Dermis microvascular lymphatic vessel endothelial cell (primary cell): ENCODE data around the gene DAD1. TPM values are rescaled to one million over a fixed set of nuclear protein-coding genes. Genes with fewer than 3 reads are reported as not detected.
"Not testable (repeated sequence)": the region's sequence is repeated elsewhere in the genome, so short reads cannot be mapped to it uniquely, and the experiment has no call there.

Experiments used
- DNase-seq, 2 donors: peaks; one replicate each; pipeline versions ENCODE4 v3.0.0 to v3.0.0-alpha.2; 2010; ENCODE audit warnings: low read depth in 2 of 2
- total RNA-seq: library from RNA; depleted of rRNA; stranded (reverse); fragments of >200 nt; gene quantifications from 2 replicates; pipeline ENCODE4 v1.2.1, GENCODE V29; 2014

DAD1 gene
- total RNA-seq, 1 donor from 2014 or later = 301 TPM

DNA sequence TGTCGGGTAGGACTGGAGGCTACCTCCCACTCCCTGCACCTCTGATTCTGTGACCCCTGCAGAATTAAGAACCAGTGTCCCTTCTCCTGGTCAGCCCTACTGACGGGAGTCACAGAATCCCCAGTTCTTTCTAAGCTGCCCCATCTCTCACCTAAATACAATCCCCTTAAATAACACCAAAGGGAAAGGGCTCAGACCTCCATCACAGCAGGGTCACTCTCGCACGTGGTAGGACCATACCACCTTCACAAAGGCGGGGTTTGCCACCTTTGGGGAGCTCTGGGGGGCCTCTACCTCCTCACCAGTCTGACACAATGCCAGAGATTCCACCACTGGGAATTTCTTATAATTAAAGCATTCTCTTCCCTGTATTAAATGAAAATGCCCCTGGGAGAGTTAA, 35.6 kb downstream of the DAD1 start:
- DNase-seq = no peak

DNA sequence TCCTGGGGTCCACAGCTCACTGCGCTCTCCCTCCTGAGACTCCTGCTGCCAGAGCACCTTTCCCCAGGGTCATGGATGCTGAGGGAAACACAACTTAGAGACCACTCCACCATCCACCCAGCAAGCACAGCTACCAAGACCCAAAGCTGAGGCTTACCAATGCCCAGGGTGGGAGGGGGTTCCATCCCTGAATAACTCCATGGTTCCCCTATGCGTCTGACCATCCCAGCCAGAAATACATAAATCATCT, 36.3 kb downstream of the DAD1 start:
- no peak for DNase-seq

DNA sequence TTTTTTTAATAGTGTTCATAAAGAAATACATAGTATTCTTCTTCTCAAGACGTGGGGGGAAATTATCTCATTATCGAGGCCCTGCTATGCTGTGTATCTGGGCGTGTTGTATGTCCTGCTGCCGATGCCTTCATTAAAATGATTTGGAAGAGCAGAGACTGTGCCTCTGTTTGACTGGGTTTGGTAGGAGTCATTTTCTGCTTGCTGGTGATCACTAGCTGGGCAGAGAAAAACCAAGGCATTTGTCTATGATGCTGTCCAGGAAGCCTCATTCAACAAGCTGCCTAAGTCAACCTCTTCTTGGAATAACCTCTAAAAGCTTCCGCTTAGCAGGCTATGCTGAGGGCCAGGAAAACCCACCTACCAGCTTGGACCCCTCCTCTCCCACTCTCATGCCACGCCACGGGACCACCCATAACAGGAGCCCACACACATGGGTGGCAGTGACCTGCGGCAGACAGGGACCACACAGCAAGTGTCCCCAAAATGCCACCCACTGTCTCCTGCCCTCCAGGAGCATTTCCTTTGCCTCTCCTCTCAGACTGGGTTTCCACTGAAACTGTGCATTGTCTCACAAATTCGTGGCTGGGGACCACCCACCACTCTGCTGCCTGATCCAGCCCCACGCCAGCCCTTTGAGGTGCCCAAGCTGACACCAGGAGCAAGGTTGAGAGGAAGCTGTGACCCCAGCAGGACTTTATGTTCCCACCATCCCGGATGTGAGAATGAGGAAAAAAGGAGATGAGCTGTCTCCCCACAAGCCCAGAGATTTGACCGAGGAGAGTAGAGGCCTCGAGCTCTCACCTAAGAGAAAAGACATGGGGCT, 36.8 kb downstream of the DAD1 start:
- no peak for DNase-seq

DNA sequence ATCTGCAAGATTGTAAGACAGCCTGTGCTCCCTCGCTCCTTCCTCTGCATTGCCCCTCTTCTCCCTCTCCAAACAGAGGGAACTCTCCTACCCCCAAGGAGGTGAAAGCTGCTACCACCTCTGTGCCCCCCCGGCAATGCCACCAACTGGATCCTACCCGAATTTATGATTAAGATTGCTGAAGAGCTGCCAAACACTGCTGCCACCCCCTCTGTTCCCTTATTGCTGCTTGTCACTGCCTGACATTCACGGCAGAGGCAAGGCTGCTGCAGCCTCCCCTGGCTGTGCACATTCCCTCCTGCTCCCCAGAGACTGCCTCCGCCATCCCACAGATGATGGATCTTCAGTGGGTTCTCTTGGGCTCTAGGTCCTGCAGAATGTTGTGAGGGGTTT, 37.4 kb downstream of the DAD1 start:
- DNase-seq = no peak

DNA sequence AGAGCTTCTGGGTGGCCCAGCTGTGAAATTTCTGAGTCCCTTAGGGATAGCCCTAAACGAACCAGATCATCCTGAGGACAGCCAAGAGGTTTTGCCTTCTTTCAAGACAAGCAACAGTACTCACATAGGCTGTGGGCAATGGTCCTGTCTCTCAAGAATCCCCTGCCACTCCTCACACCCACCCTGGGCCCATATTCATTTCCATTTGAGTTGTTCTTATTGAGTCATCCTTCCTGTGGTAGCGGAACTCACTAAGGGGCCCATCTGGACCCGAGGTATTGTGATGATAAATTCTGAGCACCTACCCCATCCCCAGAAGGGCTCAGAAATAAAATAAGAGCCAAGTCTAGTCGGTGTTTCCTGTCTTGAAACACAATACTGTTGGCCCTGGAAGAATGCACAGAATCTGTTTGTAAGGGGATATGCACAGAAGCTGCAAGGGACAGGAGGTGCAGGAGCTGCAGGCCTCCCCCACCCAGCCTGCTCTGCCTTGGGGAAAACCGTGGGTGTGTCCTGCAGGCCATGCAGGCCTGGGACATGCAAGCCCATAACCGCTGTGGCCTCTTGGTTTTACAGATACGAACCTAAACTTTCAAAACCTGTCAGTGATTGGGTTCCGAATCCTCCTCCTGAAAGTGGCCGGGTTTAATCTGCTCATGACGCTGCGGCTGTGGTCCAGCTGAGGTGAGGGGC, 38.9 kb downstream of the DAD1 start:
- peak in 1 of 2 donors; percentile 58 for DNase-seq

DNA sequence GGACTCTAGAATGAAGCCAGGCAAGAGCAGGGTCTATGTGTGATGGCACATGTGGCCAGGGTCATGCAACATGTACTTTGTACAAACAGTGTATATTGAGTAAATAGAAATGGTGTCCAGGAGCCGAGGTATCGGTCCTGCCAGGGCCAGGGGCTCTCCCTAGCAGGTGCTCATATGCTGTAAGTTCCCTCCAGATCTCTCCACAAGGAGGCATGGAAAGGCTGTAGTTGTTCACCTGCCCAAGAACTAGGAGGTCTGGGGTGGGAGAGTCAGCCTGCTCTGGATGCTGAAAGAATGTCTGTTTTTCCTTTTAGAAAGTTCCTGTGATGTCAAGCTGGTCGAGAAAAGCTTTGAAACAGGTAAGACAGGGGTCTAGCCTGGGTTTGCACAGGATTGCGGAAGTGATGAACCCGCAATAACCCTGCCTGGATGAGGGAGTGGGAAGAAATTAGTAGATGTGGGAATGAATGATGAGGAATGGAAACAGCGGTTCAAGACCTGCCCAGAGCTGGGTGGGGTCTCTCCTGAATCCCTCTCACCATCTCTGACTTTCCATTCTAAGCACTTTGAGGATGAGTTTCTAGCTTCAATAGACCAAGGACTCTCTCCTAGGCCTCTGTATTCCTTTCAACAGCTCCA, 39.6 kb downstream of the DAD1 start:
- DNase-seq = no peak

DNA sequence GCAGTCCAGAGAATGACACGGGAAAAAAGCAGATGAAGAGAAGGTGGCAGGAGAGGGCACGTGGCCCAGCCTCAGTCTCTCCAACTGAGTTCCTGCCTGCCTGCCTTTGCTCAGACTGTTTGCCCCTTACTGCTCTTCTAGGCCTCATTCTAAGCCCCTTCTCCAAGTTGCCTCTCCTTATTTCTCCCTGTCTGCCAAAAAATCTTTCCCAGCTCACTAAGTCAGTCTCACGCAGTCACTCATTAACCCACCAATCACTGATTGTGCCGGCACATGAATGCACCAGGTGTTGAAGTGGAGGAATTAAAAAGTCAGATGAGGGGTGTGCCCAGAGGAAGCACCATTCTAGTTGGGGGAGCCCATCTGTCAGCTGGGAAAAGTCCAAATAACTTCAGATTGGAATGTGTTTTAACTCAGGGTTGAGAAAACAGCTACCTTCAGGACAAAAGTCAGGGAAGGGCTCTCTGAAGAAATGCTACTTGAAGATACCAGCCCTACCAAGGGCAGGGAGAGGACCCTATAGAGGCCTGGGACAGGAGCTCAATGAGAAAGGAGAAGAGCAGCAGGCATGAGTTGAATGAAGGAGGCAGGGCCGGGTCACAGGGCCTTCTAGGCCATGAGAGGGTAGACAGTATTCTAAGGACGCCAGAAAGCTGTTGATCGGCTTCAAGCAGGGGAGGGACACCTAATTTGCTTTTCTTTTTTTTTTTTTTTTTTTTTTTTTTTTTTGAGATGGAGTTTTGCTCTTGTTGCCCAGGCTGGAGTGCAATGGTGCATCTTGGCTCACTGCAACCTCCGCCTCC, 40.9 kb downstream of the DAD1 start:
- no peak for DNase-seq

DNA sequence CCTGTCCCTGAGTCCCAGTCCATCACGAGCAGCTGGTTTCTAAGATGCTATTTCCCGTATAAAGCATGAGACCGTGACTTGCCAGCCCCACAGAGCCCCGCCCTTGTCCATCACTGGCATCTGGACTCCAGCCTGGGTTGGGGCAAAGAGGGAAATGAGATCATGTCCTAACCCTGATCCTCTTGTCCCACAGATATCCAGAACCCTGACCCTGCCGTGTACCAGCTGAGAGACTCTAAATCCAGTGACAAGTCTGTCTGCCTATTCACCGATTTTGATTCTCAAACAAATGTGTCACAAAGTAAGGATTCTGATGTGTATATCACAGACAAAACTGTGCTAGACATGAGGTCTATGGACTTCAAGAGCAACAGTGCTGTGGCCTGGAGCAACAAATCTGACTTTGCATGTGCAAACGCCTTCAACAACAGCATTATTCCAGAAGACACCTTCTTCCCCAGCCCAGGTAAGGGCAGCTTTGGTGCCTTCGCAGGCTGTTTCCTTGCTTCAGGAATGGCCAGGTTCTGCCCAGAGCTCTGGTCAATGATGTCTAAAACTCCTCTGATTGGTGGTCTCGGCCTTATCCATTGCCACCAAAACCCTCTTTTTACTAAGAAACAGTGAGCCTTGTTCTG, 41.6 kb downstream of the DAD1 start:
- DNase-seq = peak in 1 of 2 donors; percentile 64

DNA sequence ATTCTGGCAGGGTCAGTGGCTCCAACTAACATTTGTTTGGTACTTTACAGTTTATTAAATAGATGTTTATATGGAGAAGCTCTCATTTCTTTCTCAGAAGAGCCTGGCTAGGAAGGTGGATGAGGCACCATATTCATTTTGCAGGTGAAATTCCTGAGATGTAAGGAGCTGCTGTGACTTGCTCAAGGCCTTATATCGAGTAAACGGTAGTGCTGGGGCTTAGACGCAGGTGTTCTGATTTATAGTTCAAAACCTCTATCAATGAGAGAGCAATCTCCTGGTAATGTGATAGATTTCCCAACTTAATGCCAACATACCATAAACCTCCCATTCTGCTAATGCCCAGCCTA, 42.3 kb downstream of the DAD1 start:
- no peak for DNase-seq

DNA sequence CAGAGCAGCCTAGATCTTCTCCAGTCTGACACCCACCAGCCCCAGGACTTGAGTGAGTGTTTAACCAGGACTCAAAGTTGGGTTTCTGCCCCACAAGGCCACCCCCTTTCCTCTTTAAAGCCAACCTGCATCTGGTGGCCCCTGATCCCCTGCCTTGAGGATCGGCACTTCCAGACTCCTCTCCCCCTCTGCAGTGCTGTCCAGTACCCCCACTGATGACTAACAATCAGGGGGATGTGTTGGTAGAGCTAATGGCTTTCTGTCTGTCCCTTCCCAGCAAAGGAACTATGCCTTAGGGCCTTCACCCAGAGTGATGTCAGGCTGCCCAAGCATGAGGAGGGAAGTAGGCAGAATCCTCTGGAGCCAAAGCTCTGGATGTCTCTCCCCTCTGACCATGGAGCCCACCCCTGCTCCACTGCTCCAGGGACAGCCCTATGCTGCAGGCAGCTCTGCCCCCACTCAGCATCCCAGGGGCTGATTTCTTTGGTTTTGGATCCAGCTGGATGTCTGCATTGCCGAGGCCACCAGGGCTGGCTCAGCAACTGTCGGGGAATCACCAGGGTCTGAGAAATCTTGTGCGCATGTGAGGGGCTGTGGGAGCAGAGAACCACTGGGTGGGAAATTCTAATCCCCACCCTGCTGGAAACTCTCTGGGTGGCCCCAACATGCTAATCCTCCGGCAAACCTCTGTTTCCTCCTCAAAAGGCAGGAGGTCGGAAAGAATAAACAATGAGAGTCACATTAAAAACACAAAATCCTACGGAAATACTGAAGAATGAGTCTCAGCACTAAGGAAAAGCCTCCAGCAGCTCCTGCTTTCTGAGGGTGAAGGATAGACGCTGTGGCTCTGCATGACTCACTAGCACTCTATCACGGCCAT, 42.9 kb downstream of the DAD1 start:
- peak in 1 of 2 donors; percentile 88 for DNase-seq

DNA sequence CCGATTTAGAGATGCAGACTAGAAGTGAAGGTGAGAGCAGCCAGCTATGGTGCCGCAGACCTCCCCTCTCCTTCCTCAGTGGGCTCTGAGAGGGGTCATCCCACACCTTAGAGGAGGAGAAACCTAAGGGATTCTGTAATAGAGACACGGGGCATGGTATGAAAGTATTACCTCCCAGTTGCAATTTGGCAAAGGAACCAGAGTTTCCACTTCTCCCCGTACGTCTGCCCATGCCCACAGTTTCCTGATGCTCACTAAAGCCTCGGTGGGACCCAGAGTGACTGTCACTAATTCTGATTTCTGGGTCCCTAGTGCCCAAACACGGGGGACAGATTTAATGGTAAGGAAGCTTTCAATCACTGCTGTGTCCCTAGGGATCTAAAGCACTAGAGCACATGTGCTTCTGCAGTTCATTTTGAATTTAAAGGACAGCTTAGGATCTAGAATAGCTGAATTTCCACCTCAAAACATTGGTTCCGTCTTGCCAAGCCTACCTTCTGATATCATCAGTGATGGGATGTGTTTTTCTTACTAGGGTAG, 44.1 kb downstream of the DAD1 start:
- no peak for DNase-seq

DNA sequence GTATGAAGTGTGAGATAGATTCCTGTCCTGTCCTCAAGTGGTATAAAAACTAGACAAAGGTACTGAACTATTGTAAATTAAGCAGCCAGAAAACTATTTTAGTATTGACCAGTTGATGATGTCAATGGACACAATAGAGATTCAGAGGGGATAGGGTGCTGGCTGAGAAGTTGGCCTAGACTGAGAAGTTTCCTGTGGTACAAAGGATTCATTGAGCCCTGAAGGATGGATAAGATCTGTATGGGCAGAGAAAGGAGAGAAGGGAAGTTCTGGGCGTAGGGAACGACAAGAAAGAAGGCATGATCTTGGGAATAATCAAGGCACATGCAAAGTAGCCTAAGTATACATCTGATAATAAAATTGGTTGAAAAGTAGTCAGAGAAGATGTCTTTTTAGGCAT, 44.6 kb downstream of the DAD1 start:
- no peak for DNase-seq

DNA sequence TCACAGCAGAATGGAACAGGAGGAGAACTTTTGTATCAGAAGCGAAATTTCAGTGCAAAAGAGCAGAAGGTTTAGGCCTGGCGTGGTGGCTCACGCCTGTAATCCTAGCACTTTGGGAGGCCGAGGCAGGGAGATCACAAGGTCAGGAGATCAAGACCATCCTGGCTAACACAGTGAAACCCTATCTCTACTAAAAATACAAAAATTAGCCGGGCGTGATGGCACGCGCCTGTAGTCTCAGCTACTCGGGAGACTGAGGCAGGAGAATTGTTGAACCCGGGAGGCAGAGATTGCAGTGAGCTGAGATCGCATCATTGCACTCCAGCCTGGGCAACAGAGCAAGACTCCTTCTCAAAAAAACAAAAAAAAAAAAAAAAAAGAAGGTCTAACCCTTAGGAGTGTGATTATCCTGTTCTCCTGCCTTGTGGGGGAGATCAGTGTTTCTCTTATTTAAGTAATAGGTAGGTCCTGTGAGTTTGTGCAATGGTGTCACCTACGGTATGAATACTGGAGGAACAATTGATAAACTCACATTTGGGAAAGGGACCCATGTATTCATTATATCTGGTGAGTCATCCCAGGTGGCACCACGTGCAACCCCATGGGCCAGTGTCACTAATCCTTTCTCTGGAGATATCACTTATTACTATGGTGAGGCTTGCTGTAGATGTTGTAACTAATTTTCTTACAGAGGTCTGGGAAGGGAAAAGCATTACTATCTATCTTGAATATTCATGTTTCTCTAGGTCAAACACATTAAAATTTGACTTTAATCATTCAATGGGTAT, 45.3 kb downstream of the DAD1 start:
- DNase-seq = not testable (repeated sequence)

DNA sequence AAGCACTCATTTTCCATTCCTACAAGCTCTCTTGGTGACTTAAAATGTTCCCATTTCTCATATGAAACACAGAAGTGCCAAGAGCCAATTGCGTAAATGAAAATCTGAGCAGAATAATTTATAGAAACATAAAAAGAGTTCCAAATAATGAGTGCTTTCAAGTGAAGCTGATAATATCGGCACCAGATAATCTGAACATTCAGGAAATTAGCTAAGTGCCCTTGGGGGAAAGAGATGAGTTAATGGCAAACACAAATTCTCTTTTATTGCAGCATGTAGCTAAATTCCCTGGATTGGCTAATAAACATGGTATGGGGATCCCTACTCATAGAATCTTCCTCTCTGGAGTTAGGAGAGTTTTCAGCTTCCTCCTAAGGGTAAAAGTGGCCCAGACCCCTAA, 46.7 kb downstream of the DAD1 start:
- no peak for DNase-seq

DNA sequence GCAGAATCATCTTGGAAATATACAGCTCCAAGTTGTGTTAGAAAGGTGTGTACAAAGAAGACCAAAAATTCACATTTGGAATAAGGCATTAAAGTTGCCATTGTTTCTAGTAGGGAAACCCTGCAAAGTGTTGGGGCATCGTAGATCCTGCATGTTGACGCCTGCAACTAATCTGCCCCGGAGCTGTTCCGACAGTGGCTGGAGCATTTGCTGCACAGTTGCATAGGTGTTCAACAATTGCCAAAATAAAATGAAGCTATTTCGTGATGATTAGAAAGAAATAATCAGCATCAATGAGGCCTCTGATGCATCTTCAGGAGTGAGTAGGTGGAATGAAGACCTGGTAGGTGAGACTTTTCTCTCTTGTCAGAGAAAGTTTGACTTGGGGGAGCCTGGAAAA, 47.3 kb downstream of the DAD1 start:
- DNase-seq = no peak

DNA sequence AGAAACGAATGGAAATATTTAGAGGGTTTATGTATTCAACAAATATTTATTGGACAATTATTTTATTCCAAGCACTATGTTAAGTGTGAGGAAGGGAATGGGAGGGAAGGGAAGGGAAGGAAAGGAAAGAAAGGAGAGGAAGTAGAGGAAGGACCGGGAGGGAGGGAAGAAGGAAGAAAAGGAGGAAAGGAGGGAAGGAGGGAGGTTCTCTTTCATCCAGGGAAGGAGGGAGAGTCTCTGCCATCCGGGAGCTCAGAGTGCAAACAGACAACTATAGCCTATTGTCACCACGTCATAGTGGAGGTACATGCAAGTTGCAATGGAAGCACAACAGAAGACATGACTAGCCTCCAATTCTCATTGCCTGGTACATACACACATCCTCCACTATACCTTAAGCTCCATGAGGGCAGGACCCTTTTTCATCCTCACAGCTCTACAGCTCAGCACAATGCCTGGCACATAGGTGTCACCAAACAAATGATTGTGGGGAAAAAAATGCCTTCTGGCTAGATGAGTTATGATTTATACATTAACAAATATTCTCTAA, 48.1 kb downstream of the DAD1 start:
- no peak for DNase-seq

DNA sequence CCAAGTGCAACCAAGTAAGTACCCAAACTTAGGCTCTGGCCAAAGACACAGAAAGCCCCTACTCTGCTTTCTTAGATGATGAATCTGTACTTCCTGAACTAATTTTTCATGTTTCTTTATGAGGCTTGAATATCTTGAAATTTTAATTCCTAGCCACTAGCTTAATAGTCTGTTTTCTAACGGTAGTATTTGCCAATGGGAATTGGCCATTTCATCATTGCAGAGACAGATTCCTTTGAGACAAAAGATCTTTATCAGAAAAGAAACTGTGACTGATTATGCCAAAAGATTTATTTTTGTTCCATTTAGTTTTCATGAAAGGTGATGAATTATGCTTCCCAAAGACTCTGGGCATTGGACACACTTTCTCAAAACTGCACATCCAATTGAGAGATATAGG, 48.7 kb downstream of the DAD1 start:
- DNase-seq = no peak

DNA sequence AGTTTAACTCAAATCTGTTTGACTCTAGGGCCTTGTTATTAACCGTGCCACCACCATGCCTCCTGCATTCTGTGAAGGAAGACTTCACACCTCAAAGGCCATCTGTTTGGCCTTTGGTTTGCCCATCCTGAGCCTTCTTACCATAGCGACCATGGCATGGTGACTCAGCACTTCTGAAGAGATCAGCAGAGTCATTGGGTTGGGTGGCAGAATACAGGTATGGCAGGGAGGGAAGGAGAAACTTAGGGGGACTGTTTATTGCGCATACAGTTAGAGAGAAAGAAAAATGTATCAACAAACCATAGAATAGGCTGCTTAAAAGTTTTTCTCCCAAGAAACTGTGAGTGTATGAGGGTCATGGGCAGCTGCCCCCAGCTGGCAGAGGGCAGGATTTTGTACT, 49.2 kb downstream of the DAD1 start:
- no peak for DNase-seq

DNA sequence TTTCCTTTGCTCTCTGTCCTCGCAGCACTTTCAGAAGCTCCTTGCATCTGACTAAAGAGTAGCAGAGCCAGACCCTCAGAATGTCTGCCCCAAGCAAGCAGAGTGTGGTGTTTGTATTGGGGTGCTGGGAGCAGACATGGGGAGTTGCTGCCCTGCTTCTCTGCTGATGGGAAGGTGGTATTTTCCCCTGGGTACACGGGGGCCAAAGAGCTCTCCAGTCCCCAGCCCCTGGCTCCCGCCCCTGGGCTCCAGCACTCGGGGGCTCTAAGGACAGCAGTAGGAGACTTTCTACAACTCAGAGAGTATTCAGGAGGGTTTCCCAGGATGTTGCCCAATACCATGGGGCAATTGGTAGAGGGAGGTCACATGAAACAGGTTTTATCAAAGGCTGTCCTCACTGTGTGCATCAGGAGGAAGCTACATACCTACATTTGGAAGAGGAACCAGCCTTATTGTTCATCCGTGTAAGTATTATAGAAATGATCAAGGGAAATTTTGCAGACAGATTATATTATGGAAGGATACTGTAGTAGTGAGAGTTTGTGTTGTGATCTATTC, 50.3 kb downstream of the DAD1 start:
- no peak for DNase-seq
